Sigmoid colon (tissue), 7 donors: ENCODE data around the gene KCNK13. TPM values are rescaled to one million over a fixed set of nuclear protein-coding genes. Genes with fewer than 3 reads are reported as not detected.
"Not testable (repeated sequence)": the region's sequence is repeated elsewhere in the genome, so short reads cannot be mapped to it uniquely, and the experiment has no call there.

Experiments
- DNase-seq: peaks from one replicate; pipeline ENCODE4 v3.0.0-alpha.2; 2019
- H3K27ac ChIP-seq, 4 donors: fragments of 200-600 bp; sonication (generic); one replicate each; pipeline ENCODE4 v1.5.1; 2016 to 2019; ENCODE audit warnings: mild to moderate bottlenecking in 1 of 4
- H3K27me3 ChIP-seq, 3 donors: fragments of 200-600 bp; sonication (generic); one replicate each; pipeline ENCODE4 v1.5.1; 2019; ENCODE audit warnings: mild to moderate bottlenecking in 1 of 3
- H3K36me3 ChIP-seq, 4 donors: fragments of 200-600 bp; sonication (generic); one replicate each; pipeline ENCODE4 v1.5.1; 2016 to 2019
- H3K4me1 ChIP-seq, 4 donors: fragments of 200-600 bp; sonication (generic); one replicate each; pipeline ENCODE4 v1.5.1; 2017 to 2019
- H3K4me3 ChIP-seq, 4 donors: fragments of 200-600 bp; sonication (generic); one replicate each; pipeline ENCODE4 v1.5.1; 2017 to 2019; ENCODE audit warnings: mild to moderate bottlenecking in 2 of 4, moderate library complexity in 1 of 4
- H3K9me3 ChIP-seq, 4 donors: fragments of 200-600 bp in 3 of 4; sonication (generic) in 3 of 4; one replicate each; pipeline versions ENCODE4 v1.5.1 to v1.6.1; 2013 to 2019
- CTCF ChIP-seq, 4 experiments: fragments of 450-650 bp in 3 of 4; fragments of 200-600 bp in 1 of 4; IDR thresholded peaks; one replicate each; pipeline ENCODE4 v1.5.1; 2016 to 2019; ENCODE audit warnings: antibody characterized with exemption in 4 of 4, mild to moderate bottlenecking in 3 of 4, moderate library complexity in 2 of 4
- EP300 ChIP-seq, 4 donors: sonication (generic); formaldehyde crosslinking; IDR thresholded peaks; one replicate each; pipeline ENCODE4 v1.6.1; 2017; ENCODE audit warnings: antibody characterized with exemption in 4 of 4
- POLR2A ChIP-seq, 2 donors: fragments of 450-650 bp; IDR thresholded peaks; one replicate each; pipeline ENCODE4 v1.6.1; 2016; ENCODE audit warnings: antibody characterized with exemption in 2 of 2, mild to moderate bottlenecking in 2 of 2, moderate library complexity in 2 of 2
- POLR2AphosphoS5 ChIP-seq, 4 donors: sonication (generic); formaldehyde crosslinking; IDR thresholded peaks; one replicate each; pipeline ENCODE4 v1.6.1; 2017; ENCODE audit warnings: antibody characterized with exemption in 4 of 4
- WGBS, 2 donors: extraction: QIAGEN DNeasy Blood & Tissue Kit; methylation state at CpG; one replicate each; pipeline ENCODE4 v1.1.7; 2013; 5-methylcytosine and 5-hydroxymethylcytosine counted together
- intact Hi-C: fragments of 100-400 bp; cut with DNase I; formaldehyde crosslinking; loops from one replicate; pipeline ENCODE4 v1.15.1; 2023
- polyA plus RNA-seq, 3 donors: library from polyadenylated mRNA; stranded (reverse); fragments of 200-250 nt; gene quantifications; one replicate each; pipeline ENCODE4 v1.2.3, GENCODE V29; 2013
- total RNA-seq, 4 donors: library from RNA; depleted of rRNA; stranded (reverse); fragments of >200 nt; gene quantifications; one replicate each; pipeline ENCODE4 v1.1.0, GENCODE V29; 2016
- donor health status: healthy with polysubstance abuse.
- donor health status: Bipolar disorder and iron deficiency.
- donor health status: healthy.

Gene KCNK13
- total RNA-seq (1 to 10 TPM in 1 of 4 donors, under 1 TPM in 1, not detected in 2; 0.95 to 1.1 TPM), polyA plus RNA-seq (1 to 10 TPM in 1 of 3 donors, under 1 TPM in 2; 0.51 to 1.4 (median 0.60) TPM)

DNA sequence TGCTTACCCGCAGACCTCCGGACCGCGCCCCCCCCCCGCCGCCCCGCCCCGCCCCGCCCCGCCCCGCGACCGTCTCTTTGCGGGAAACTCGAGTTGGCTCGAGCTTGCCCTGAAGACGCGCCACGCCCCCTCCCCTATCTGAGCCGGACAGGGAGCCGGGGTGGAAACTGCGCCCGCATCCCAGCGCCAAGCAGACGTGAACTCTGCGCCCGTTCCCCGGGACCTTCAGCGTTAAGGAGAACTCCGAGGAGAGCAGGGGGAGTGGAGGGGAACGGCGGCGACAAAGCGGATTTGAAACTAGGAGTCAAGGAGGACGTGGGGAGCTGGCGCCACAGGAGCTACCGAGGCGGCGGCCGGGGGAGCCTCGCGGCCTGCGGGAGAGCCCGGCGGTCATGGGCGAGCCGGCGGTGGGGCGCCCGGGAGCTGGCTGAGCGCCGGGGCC, at the start of gene KCNK13:
Gene KCNK13, plus strand, starts transcription at position 310 of the 442 bp plus-strand sequence. CDS start 212 bp downstream, outside the sequence.
- H3K4me3 ChIP-seq: peak within 1 kb of the TSS in 3 of 4 donors; percentile 29 to 49 (median 48)
- 0 to 1% methylated on average over 52 of the region's 52 CpGs for WGBS, 2 donors
- H3K4me1 ChIP-seq: peaks cover 0 to 30% (median 28%) of the 10 kb centered on the region in 4 donors
- peaks cover 22 to 90% (median 49%) of the 10 kb centered on the region in 3 donors for H3K27me3 ChIP-seq
- H3K27ac ChIP-seq: no peak within 1 kb of the TSS
- no peaks in the 10 kb centered on the region for H3K9me3 ChIP-seq
- intact Hi-C loops: no loop called here
- TF ChIP-seq EP300 (IDR thresholded peaks at IDR 0.05): no peak
- no peak for TF ChIP-seq POLR2AphosphoS5 (IDR thresholded peaks at IDR 0.05)
- H3K36me3 ChIP-seq: no peaks in the 10 kb centered on the region
- DNase-seq: no peak

GRCh38 chr14:90017371-90017770, 44.4 kb upstream of the KCNK13 start:
- 96 to 97% methylated on average over 4 of the region's 4 CpGs for WGBS, 2 donors
- intact Hi-C loops: no loop called here

GRCh38 chr14:90019824-90020523, 41.8 kb upstream of the KCNK13 start:
- TF ChIP-seq EP300 (IDR thresholded peaks at IDR 0.05) (no peak), POLR2AphosphoS5 (IDR thresholded peaks at IDR 0.05) (no peak), POLR2A (IDR thresholded peaks at IDR 0.05) (no peak), CTCF (IDR thresholded peaks at IDR 0.05) (no peak)
- 86 to 91% methylated on average over 11 of the region's 11 CpGs for WGBS, 2 donors
- Histone ChIP-seq H3K27me3 (no peaks in the 10 kb centered on the region), H3K27ac (no peak overlapping the region), H3K36me3 (peaks cover 0 to 40% (median 4%) of the 10 kb centered on the region in 4 donors), H3K9me3 (peaks cover 0 to 2% (median 0%) of the 10 kb centered on the region in 4 donors), H3K4me1 (no peaks in the 10 kb centered on the region), H3K4me3 (no peak overlapping the region)
- no peak for DNase-seq
- intact Hi-C loops: no loop called here

More at GRCh38 chr14:90017371-90017770, 44.4 kb upstream of the KCNK13 start:
- peaks cover 0 to 34% (median 2%) of the 10 kb centered on the region in 4 donors for H3K36me3 ChIP-seq
- no peaks in the 10 kb centered on the region for H3K4me1 ChIP-seq
- H3K9me3 ChIP-seq: peaks cover 0 to 2% (median 0%) of the 10 kb centered on the region in 4 donors
- no peak for DNase-seq
- no peaks in the 10 kb centered on the region for H3K27me3 ChIP-seq
- no peak overlapping the region for H3K27ac ChIP-seq
- H3K4me3 ChIP-seq: no peak overlapping the region
- TF ChIP-seq POLR2A (IDR thresholded peaks at IDR 0.05): no peak
- no peak for TF ChIP-seq EP300 (IDR thresholded peaks at IDR 0.05)
- no peak for TF ChIP-seq POLR2AphosphoS5 (IDR thresholded peaks at IDR 0.05)
- no peak for TF ChIP-seq CTCF (IDR thresholded peaks at IDR 0.05)

- peaks cover 0 to 47% (median 7%) of the 10 kb centered on the region in 4 donors for H3K36me3 ChIP-seq
- no peaks in the 10 kb centered on the region for H3K27me3 ChIP-seq
- H3K9me3 ChIP-seq: peaks cover 0 to 2% (median 0%) of the 10 kb centered on the region in 4 donors
- intact Hi-C loops: no loop called here
- no peaks in the 10 kb centered on the region for H3K4me1 ChIP-seq
- 88 to 92% methylated on average over 7 of the region's 7 CpGs for WGBS, 2 donors
- no peak overlapping the region for H3K4me3 ChIP-seq
- no peak for DNase-seq
- no peak for TF ChIP-seq CTCF (IDR thresholded peaks at IDR 0.05)
- TF ChIP-seq EP300 (IDR thresholded peaks at IDR 0.05): no peak
- TF ChIP-seq POLR2AphosphoS5 (IDR thresholded peaks at IDR 0.05): no peak
- TF ChIP-seq POLR2A (IDR thresholded peaks at IDR 0.05): no peak
- H3K27ac ChIP-seq: no peak overlapping the region
Observed at GRCh38 chr14:90023176-90023896, 38.5 kb upstream of the KCNK13 start.

DNA sequence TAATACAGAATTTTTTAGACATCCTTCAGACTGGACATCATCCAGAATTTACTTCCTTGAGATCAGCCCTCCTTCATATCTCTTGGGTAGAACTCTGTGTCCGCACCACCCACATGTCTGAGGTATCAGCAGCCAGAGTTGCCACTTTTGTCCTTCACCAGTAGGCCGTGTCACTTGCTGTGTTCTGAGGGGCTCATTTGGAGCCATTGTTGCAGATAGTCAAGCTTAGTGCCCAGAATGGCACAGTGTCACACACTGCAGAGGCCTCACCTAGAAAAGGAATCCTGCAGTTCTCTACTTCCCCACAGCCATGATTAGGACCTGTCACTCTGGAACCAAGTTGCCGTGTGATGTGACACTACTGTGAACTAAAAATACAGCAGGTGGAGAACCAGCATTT, 36.9 kb upstream of the KCNK13 start:
- intact Hi-C loops: no loop called here
- no peaks in the 10 kb centered on the region for H3K9me3 ChIP-seq
- H3K36me3 ChIP-seq: peaks cover 0 to 38% (median 7%) of the 10 kb centered on the region in 4 donors
- no peak for TF ChIP-seq POLR2A (IDR thresholded peaks at IDR 0.05)
- no peak for TF ChIP-seq POLR2AphosphoS5 (IDR thresholded peaks at IDR 0.05)
- no peak for TF ChIP-seq CTCF (IDR thresholded peaks at IDR 0.05)
- TF ChIP-seq EP300 (IDR thresholded peaks at IDR 0.05): no peak
- no peak overlapping the region for H3K27ac ChIP-seq
- no peaks in the 10 kb centered on the region for H3K4me1 ChIP-seq
- no peak for DNase-seq
- no peak overlapping the region for H3K4me3 ChIP-seq
- H3K27me3 ChIP-seq: no peaks in the 10 kb centered on the region
- 94 to 95% methylated on average over 3 of the region's 3 CpGs for WGBS, 2 donors

DNA sequence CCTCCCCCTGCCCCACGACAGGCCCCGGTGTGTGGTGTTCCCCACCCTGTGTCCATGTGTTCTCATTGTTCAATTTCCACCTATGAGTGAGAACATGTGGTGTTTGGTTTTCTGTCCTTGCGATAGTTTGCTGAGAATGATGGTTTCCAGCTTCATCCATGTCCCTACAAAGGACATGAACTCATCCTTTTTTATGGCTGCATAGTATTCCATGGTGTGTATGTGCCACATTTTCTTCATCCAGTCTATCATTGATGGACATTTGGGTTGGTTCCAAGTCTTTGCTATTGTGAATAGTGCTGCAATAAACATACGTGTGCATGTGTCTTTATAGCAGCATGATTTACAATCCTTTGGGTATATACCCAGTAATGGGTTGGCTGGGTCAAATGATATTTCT, 35.2 kb upstream of the KCNK13 start:
- 85 to 94% methylated on average over 4 of the region's 4 CpGs for WGBS, 2 donors

More for the DNA sequence above, 35.2 kb upstream of the KCNK13 start:
- H3K4me1 ChIP-seq, intact Hi-C loops, H3K9me3 ChIP-seq, H3K4me3 ChIP-seq, DNase-seq, H3K27me3 ChIP-seq, H3K27ac ChIP-seq: not testable (repeated sequence)
- H3K36me3 ChIP-seq: peaks cover 0 to 30% (median 6%) of the 10 kb centered on the region in 4 donors
